Hepatocyte (in vitro differentiated cells): ENCODE results near the gene PPDPF. TPM values are rescaled to one million over a fixed set of nuclear protein-coding genes. Genes with fewer than 3 reads are reported as not detected.

ENCODE experiments used
- DNase-seq: peaks from one replicate; pipeline ENCODE4 v3.0.0-alpha.2; 2016; ENCODE audit warnings: low spot score
- H2AFZ ChIP-seq: fragments of 200-600 bp; sonication (generic); 2 replicates; pipeline ENCODE4 v1.6.0; 2016; ENCODE audit warnings: antibody characterized with exemption, mild to moderate bottlenecking
- H3K27ac ChIP-seq: fragments of 200-600 bp; sonication (generic); 2 replicates; pipeline ENCODE4 v1.5.1; 2016; ENCODE audit warnings: mild to moderate bottlenecking
- H3K27me3 ChIP-seq: fragments of 200-600 bp; sonication (generic); 2 replicates; pipeline ENCODE4 v1.6.1; 2016
- H3K36me3 ChIP-seq: fragments of 200-600 bp; sonication (generic); replicated peaks from 2 replicates; pipeline ENCODE4 v1.5.1; 2016; ENCODE audit warnings: low read depth; ENCODE audit not compliant: insufficient read depth
- H3K4me1 ChIP-seq: fragments of 200-600 bp; sonication (generic); 2 replicates; pipeline ENCODE4 v1.5.1; 2016; ENCODE audit warnings: mild to moderate bottlenecking, moderate library complexity; ENCODE audit not compliant: insufficient read depth
- H3K4me2 ChIP-seq: fragments of 200-600 bp; sonication (generic); 2 replicates; pipeline ENCODE4 v1.6.0; 2016
- H3K4me3 ChIP-seq: fragments of 200-600 bp; sonication (generic); 2 replicates; pipeline ENCODE4 v1.5.1; 2016; ENCODE audit warnings: mild to moderate bottlenecking
- H3K79me2 ChIP-seq: fragments of 200-600 bp; sonication (generic); 2 replicates; pipeline ENCODE4 v1.6.0; 2017; ENCODE audit warnings: mild to moderate bottlenecking
- H3K9me2 ChIP-seq: fragments of 200-600 bp; sonication (generic); replicated peaks from 2 replicates; pipeline ENCODE4 v1.6.0; 2017; ENCODE audit warnings: mild to moderate bottlenecking; ENCODE audit not compliant: insufficient read depth
- H3K9me3 ChIP-seq: fragments of 200-600 bp; sonication (generic); 2 replicates; pipeline ENCODE4 v1.5.1; 2016; ENCODE audit warnings: low read depth, mild to moderate bottlenecking
- H4K20me1 ChIP-seq: fragments of 200-600 bp; sonication (generic); 2 replicates; pipeline ENCODE4 v1.6.0; 2016; ENCODE audit warnings: mild to moderate bottlenecking; ENCODE audit not compliant: insufficient read depth, poor library complexity, severe bottlenecking
- CTCF ChIP-seq: fragments of 200-600 bp; sonication (generic); IDR thresholded peaks from 2 replicates; pipeline ENCODE4 v1.5.1; 2016; ENCODE audit warnings: antibody characterized with exemption, mild to moderate bottlenecking; ENCODE audit not compliant: poor library complexity
- EZH2 ChIP-seq: fragments of 200-600 bp; sonication (generic); IDR thresholded peaks from 2 replicates; pipeline ENCODE4 v1.6.1; 2016; ENCODE audit warnings: antibody characterized with exemption, mild to moderate bottlenecking, borderline replicate concordance
- EZH2phosphoT487 ChIP-seq: fragments of 200-600 bp; sonication (generic); IDR thresholded peaks from one replicate; pipeline ENCODE4 v1.6.1; 2018; ENCODE audit warnings: antibody characterized with exemption, mild to moderate bottlenecking, low read depth, moderate library complexity; ENCODE audit not compliant: unreplicated experiment, severe bottlenecking
- whole genome bisulfite sequencing: methylation state at CpG from one replicate; pipeline ENCODE4 v1.1.6; 2016; ENCODE audit warnings: low lambda C conversion rate; ENCODE audit errors: missing lambda C conversion rate; 5-methylcytosine and 5-hydroxymethylcytosine counted together
- polyA plus RNA-seq: library from polyadenylated mRNA; unstranded; fragments of >200 nt; fragmentation: Nextera tagmentation; extraction: Ambion mirVana; gene quantifications from 2 replicates; pipeline ENCODE4 v1.2.1, GENCODE V29; 2016
- total RNA-seq: library from RNA; depleted of rRNA; stranded (reverse); fragments of >200 nt; gene quantifications from 2 replicates; pipeline ENCODE4 v1.2.3, GENCODE V29; 2014

PPDPF gene
- total and polyA plus RNA-seq, 2 experiments from 2014 or later, result 55.1 to 333 TPM

GRCh38 chr20:63532449-63532971, 11.9 kb downstream of the PPDPF start:
- Histone ChIP-seq H3K27ac (no peak overlapping the region), H3K4me1 (no peaks in the 10 kb centered on the region), H3K9me2 (no peaks in the 10 kb centered on the region), H3K27me3 (no peaks in the 10 kb centered on the region), H3K36me3 (no peaks in the 10 kb centered on the region), H2AFZ (no peak overlapping the region), H4K20me1 (no peaks in the 10 kb centered on the region), H3K79me2 (no peaks in the 10 kb centered on the region), H3K9me3 (no peaks in the 10 kb centered on the region), H3K4me3 (no peak overlapping the region), H3K4me2 (no peak overlapping the region)
- TF ChIP-seq EZH2 (no peak), CTCF (no peak), EZH2phosphoT487 (no peak)
- WGBS, result 94% methylated on average over 23 of the region's 24 CpGs
- no peak for DNase-seq

- no peaks in the 10 kb centered on the region for H3K9me3 ChIP-seq
- H2AFZ ChIP-seq, result no peak overlapping the region
- H3K36me3 ChIP-seq, result no peaks in the 10 kb centered on the region
- DNase-seq, result no peak
- H3K27me3 ChIP-seq, result no peaks in the 10 kb centered on the region
- no peaks in the 10 kb centered on the region for H3K79me2 ChIP-seq
- H3K27ac ChIP-seq, result no peak overlapping the region
- H4K20me1 ChIP-seq, result no peaks in the 10 kb centered on the region
- no peak overlapping the region for H3K4me2 ChIP-seq
- 82% methylated on average over 14 of the region's 14 CpGs for WGBS
- TF ChIP-seq CTCF (no peak), EZH2 (no peak), EZH2phosphoT487 (no peak)
- H3K4me1 ChIP-seq, result peaks cover 3% of the 10 kb centered on the region
- H3K9me2 ChIP-seq, result no peaks in the 10 kb centered on the region
- H3K4me3 ChIP-seq, result no peak overlapping the region
Observed at GRCh38 chr20:63533388-63533787, 12.8 kb downstream of the PPDPF start.

- H3K4me2 ChIP-seq, result no peak overlapping the region
- 76% methylated on average over 26 of the region's 28 CpGs for WGBS
- H3K27me3 ChIP-seq, result no peaks in the 10 kb centered on the region
- peaks cover 3% of the 10 kb centered on the region for H3K4me1 ChIP-seq
- no peaks in the 10 kb centered on the region for H3K9me3 ChIP-seq
- no peak overlapping the region for H3K4me3 ChIP-seq
- no peaks in the 10 kb centered on the region for H4K20me1 ChIP-seq
- DNase-seq, result no peak
- H3K27ac ChIP-seq, result no peak overlapping the region
- no peak overlapping the region for H2AFZ ChIP-seq
- no peak for TF ChIP-seq EZH2phosphoT487
- no peak for TF ChIP-seq CTCF
- TF ChIP-seq EZH2, result no peak
- no peaks in the 10 kb centered on the region for H3K9me2 ChIP-seq
- H3K36me3 ChIP-seq, result no peaks in the 10 kb centered on the region
- no peaks in the 10 kb centered on the region for H3K79me2 ChIP-seq
Observed at GRCh38 chr20:63533871-63534393, 13.4 kb downstream of the PPDPF start.

- H3K4me3 ChIP-seq, result no peak overlapping the region
- H3K4me1 ChIP-seq, result peaks cover 3% of the 10 kb centered on the region
- no peaks in the 10 kb centered on the region for H3K9me2 ChIP-seq
- TF ChIP-seq EZH2 (no peak), EZH2phosphoT487 (no peak), CTCF (no peak)
- no peak overlapping the region for H3K4me2 ChIP-seq
- H3K27ac ChIP-seq, result no peak overlapping the region
- no peaks in the 10 kb centered on the region for H3K27me3 ChIP-seq
- no peaks in the 10 kb centered on the region for H4K20me1 ChIP-seq
- no peak overlapping the region for H2AFZ ChIP-seq
- DNase-seq, result no peak
- WGBS, result 84% methylated on average over 11 of the region's 12 CpGs
- H3K79me2 ChIP-seq, result no peaks in the 10 kb centered on the region
- no peaks in the 10 kb centered on the region for H3K36me3 ChIP-seq
- no peaks in the 10 kb centered on the region for H3K9me3 ChIP-seq
Observed at GRCh38 chr20:63534427-63534830, 13.9 kb downstream of the PPDPF start.
